Lower lobe of right lung (tissue), 2 donors: ENCODE data around the gene OR2C1. TPM values are rescaled to one million over a fixed set of nuclear protein-coding genes. Genes with fewer than 3 reads are reported as not detected.
A peak's percentile ranks its signal among the peaks of the same experiment; 100 is the strongest.

Experiments used
- ATAC-seq, 2 donors: fragments of 200-7000 bp; cut with Tn5 transposase; one replicate each; pipeline ENCODE4 v1.9.1; 2020 to 2022; ENCODE audit warnings: mild to moderate bottlenecking in 2 of 2, moderate library complexity in 2 of 2
- DNase-seq: peaks from one replicate; pipeline ENCODE4 v3.0.0-alpha.2; 2020
- H3K27ac ChIP-seq: fragments of 200-600 bp; one replicate; pipeline ENCODE4 v1.8.0; 2022
- H3K27me3 ChIP-seq: fragments of 200-600 bp; one replicate; pipeline ENCODE4 v1.8.0; 2022; ENCODE audit warnings: low read depth
- H3K36me3 ChIP-seq: fragments of 200-600 bp; one replicate; pipeline ENCODE4 v1.8.0; 2022; ENCODE audit warnings: mild to moderate bottlenecking
- H3K4me1 ChIP-seq: fragments of 200-600 bp; one replicate; pipeline ENCODE4 v1.8.0; 2022
- H3K4me3 ChIP-seq: fragments of 200-600 bp; one replicate; pipeline ENCODE4 v1.8.0; 2022; ENCODE audit warnings: mild to moderate bottlenecking
- H3K9me3 ChIP-seq: fragments of 200-600 bp; one replicate; pipeline ENCODE4 v1.8.0; 2022
- intact Hi-C: fragments of 100-400 bp; cut with DNase I; formaldehyde crosslinking; loops from one replicate; pipeline ENCODE4 v1.11.0; 2022
- total RNA-seq: library from RNA; stranded (reverse); fragmentation: NEBNext Ultra II Directional; extraction: Animal tissue kit (Norgen Biotek cat#: 25700); gene quantifications from one replicate; pipeline ENCODE4 v1.2.1, GENCODE V29; 2021
- TF ChIP-seq, protein P1 (sequence below): fragments of 200-600 bp; IDR thresholded peaks from one replicate; pipeline ENCODE4 v1.8.0; 2022; ENCODE audit warnings: antibody characterized with exemption, mild to moderate bottlenecking
- donor health status: DM: no; HTN: yes; CAD: no; lungs with severe emphysema.

The OR2C1 gene
- total RNA-seq, 1 donor from 2014 or later = not detected

DNA sequence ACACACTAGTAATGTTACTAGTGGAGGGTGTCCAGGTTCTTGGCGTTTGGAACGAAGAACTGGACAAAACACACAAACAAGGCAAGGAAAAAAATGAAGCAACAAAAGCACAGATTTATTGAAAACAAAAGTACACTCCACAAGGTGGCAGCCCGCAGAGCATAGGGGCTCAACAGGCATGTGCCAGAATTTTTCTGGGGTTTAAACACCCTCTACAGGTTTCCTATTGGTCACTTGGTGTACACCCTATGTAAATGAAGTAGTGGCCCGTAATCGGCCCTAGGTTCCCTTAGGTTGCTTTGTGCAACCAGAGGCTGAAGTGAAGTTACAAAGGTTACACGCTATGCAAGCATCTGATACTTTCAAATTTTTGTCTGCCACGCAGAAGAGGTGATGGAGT lies 8.1 kb downstream of the OR2C1 start:
- DNase-seq (no peak), ATAC-seq (no peak)
- Histone ChIP-seq H3K9me3 (peaks cover 23% of the 10 kb centered on the region), H3K4me3 (no peak overlapping the region), H3K27me3 (peaks cover 14% of the 10 kb centered on the region), H3K27ac (no peak overlapping the region), H3K36me3 (no peaks in the 10 kb centered on the region), H3K4me1 (no peaks in the 10 kb centered on the region)
- intact Hi-C loops = no loop called here
- TF ChIP-seq, protein P1, sequence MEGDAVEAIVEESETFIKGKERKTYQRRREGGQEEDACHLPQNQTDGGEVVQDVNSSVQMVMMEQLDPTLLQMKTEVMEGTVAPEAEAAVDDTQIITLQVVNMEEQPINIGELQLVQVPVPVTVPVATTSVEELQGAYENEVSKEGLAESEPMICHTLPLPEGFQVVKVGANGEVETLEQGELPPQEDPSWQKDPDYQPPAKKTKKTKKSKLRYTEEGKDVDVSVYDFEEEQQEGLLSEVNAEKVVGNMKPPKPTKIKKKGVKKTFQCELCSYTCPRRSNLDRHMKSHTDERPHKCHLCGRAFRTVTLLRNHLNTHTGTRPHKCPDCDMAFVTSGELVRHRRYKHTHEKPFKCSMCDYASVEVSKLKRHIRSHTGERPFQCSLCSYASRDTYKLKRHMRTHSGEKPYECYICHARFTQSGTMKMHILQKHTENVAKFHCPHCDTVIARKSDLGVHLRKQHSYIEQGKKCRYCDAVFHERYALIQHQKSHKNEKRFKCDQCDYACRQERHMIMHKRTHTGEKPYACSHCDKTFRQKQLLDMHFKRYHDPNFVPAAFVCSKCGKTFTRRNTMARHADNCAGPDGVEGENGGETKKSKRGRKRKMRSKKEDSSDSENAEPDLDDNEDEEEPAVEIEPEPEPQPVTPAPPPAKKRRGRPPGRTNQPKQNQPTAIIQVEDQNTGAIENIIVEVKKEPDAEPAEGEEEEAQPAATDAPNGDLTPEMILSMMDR = no peak

DNA sequence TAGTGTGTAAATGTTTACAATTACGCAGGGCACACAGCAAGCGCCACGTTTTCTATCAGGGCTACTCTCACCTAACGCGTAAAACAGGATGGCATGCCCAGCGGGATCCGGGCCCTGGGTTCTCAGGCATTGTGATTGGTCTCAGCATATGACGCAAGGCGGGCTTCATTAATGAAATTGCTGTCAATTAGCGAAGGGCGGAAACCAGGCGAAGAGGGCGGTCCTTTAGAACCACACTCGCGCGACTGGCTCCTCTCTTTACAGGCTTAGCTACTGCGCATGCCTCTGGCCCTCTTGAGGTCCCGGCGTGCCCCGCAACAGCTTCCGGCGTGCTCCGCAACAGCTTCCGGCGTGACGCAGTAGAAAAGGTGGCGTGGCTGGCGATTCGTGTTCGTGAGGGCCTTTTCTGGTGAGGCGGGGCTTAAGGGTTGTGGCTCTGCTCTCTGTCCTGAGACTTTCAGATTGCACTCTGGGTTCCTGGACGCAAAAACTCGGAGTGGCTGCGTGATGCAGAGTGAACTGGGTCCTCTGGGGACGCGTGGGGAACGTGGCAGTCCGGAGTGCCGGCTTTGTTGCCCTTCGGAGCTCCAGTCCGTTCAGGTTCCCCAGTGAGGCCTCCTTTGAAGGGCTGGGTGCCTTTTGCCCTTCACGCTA lies 9.2 kb downstream of the OR2C1 start:
- Histone ChIP-seq H3K27ac (peak overlapping the region; percentile 84), H3K4me1 (no peaks in the 10 kb centered on the region), H3K36me3 (no peaks in the 10 kb centered on the region), H3K27me3 (peaks cover 10% of the 10 kb centered on the region), H3K9me3 (peaks cover 23% of the 10 kb centered on the region), H3K4me3 (peak overlapping the region; percentile 57)
- peak; percentile 89 for DNase-seq
- TF ChIP-seq, protein P1 = no peak
- peak; percentile 96 to 99 for ATAC-seq
- intact Hi-C loops = no loop called here

DNA sequence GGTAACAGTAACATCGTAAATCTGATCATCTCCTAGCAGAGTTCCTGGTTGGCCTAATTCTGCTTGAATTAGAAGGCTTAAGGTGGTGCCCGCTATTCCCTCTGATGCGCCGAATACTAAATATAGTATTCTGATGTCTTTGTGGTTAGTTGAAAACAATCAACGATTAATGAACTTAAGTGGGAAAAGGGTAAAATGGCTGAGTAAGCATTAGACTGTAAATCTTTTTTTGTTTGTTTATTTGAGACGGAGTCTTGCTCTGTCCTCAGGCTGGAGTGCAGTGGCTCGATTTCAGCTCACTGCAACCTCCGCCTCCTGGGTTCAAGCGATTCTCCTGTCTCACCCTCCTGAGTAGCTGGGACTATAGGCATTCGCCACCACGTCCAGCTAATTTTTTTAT lies 13.4 kb downstream of the OR2C1 start:
- TF ChIP-seq, protein P1 = no peak
- Histone ChIP-seq H3K27me3 (no peaks in the 10 kb centered on the region), H3K4me1 (no peaks in the 10 kb centered on the region), H3K27ac (no peak overlapping the region), H3K36me3 (no peaks in the 10 kb centered on the region), H3K9me3 (peaks cover 31% of the 10 kb centered on the region), H3K4me3 (no peak overlapping the region)
- DNase-seq = no peak
- no peak for ATAC-seq
- intact Hi-C loops = no loop called here

DNA sequence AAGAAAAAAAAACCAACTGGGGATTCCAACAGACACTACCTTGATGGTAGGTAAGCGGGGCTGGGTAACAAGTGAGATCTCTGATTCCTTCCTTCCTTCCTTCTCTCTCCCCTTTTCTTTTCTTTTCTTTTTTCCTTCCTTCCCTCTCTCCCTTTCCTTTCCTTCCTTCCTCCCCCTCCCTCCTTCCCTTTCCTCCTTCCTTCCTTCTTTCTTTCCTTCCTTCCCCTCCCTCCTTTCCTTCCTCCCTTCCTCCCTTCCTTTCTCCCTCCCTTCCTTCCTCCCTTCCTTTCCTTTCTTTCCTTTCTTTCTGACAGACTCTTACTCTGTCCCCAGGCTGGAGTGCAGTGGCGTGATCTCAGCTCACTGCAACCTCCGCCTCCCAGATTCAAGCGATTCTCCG lies 20.0 kb downstream of the OR2C1 start:
- H3K27me3 ChIP-seq = no peaks in the 10 kb centered on the region
- TF ChIP-seq, protein P1 = no peak
- H3K4me1 ChIP-seq = no peaks in the 10 kb centered on the region
- no peak for DNase-seq
- peaks cover 70% of the 10 kb centered on the region for H3K9me3 ChIP-seq
- intact Hi-C loops = no loop called here
- H3K27ac ChIP-seq = no peak overlapping the region
- ATAC-seq = no peak
- no peak overlapping the region for H3K4me3 ChIP-seq
- no peaks in the 10 kb centered on the region for H3K36me3 ChIP-seq

DNA sequence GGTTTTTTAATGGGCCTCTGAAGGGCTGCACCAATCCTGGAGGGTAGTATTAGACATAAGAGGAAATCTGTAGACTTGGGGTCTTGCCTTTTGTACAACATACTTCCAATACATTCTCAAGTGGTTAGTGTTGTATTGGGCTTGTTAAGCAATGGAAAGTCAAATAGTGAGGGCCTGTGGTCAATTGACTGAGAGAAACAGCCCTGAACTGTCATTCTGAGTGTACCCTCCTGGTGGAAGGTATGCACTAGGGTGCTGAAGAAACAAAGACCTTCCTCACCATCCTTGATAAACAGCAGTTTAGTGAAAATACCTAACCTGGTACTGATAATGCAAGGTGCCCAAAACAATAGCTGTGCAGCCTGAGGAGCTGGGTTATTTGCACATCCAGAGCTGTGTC lies 22.2 kb downstream of the OR2C1 start:
- H3K4me3 ChIP-seq = no peak overlapping the region
- peaks cover 93% of the 10 kb centered on the region for H3K9me3 ChIP-seq

More for the DNA sequence above, 22.2 kb downstream of the OR2C1 start:
- ATAC-seq = no peak
- intact Hi-C loops = no loop called here
- no peak overlapping the region for H3K27ac ChIP-seq
- TF ChIP-seq, protein P1 = no peak
- peaks cover 6% of the 10 kb centered on the region for H3K36me3 ChIP-seq
- H3K4me1 ChIP-seq = no peaks in the 10 kb centered on the region
- no peak for DNase-seq
- H3K27me3 ChIP-seq = no peaks in the 10 kb centered on the region
